Keratinocyte (primary cell): ENCODE measurements around the gene SELENOT. TPM values are rescaled to one million over a fixed set of nuclear protein-coding genes. Genes with fewer than 3 reads are reported as not detected.

Source experiments
- DNase-seq: peaks from one replicate; pipeline ENCODE4 v3.0.0-alpha.2; 2011; ENCODE audit warnings: low read depth, missing footprints, low spot score
- FAIRE-seq: peaks from 2 replicates; lab custom pipeline; 2011; peaks lifted over from hg19 to GRCh38; lab: Jason Lieb, UNC
- H2AFZ ChIP-seq: 2 replicates; pipeline ENCODE4 v1.6.0; 2012; ENCODE audit warnings: low read length, control low read depth, inconsistent platforms; ENCODE audit not compliant: control insufficient read depth
- H3K27ac ChIP-seq: 2 replicates; pipeline ENCODE4 v1.5.1; 2011; ENCODE audit warnings: low read length; ENCODE audit not compliant: control insufficient read depth, insufficient read depth
- H3K27me3 ChIP-seq: 3 replicates; pipeline ENCODE4 v1.6.0; 2011; ENCODE audit warnings: low read length; ENCODE audit not compliant: control insufficient read depth, insufficient read depth; ENCODE audit errors: extremely low read depth
- H3K36me3 ChIP-seq, 2 experiments: 2 replicates in 1 of 2; 3 replicates in 1 of 2; pipeline ENCODE4 v1.5.1; 2011; ENCODE audit warnings: low read length in 2 of 2, mild to moderate bottlenecking in 1 of 2; ENCODE audit not compliant: control insufficient read depth in 2 of 2, insufficient read depth in 2 of 2; ENCODE audit errors: extremely low read depth in 1 of 2
- H3K4me1 ChIP-seq: 3 replicates; pipeline ENCODE4 v1.5.1; 2011; ENCODE audit warnings: low read length; ENCODE audit not compliant: control insufficient read depth, insufficient read depth; ENCODE audit errors: extremely low read depth
- H3K4me2 ChIP-seq: 3 replicates; pipeline ENCODE4 v1.6.0; 2011; ENCODE audit warnings: low read depth, low read length; ENCODE audit not compliant: control insufficient read depth, insufficient read depth; ENCODE audit errors: extremely low read depth
- H3K4me3 ChIP-seq, 3 experiments: fragments of 200-600 bp in 1 of 3; sonication (generic) in 1 of 3; 2 replicates in 2 of 3; 3 replicates in 1 of 3; pipeline ENCODE4 v1.5.1; 2011 to 2016; ENCODE audit warnings: low read length in 3 of 3, mild to moderate bottlenecking in 3 of 3, control low read depth in 2 of 3, inconsistent platforms in 1 of 3, low read depth in 1 of 3, mixed read lengths in 1 of 3, mixed run types in 1 of 3, moderate library complexity in 1 of 3; ENCODE audit not compliant: control insufficient read depth in 2 of 3, insufficient read depth in 2 of 3; ENCODE audit errors: extremely low read depth in 1 of 3
- H3K79me2 ChIP-seq: 2 replicates; pipeline ENCODE4 v1.6.0; 2012; ENCODE audit warnings: low read length; ENCODE audit not compliant: control insufficient read depth, insufficient read depth
- H3K9ac ChIP-seq: 3 replicates; pipeline ENCODE4 v1.6.0; 2011; ENCODE audit warnings: low read length; ENCODE audit not compliant: control insufficient read depth, insufficient read depth; ENCODE audit errors: extremely low read depth
- H3K9me1 ChIP-seq: 3 replicates; pipeline ENCODE4 v1.6.0; 2011; ENCODE audit warnings: low read length; ENCODE audit not compliant: control insufficient read depth, insufficient read depth; ENCODE audit errors: extremely low read depth
- H3K9me3 ChIP-seq: 2 replicates; pipeline ENCODE4 v1.5.1; 2012; ENCODE audit warnings: low read depth, low read length; ENCODE audit not compliant: control insufficient read depth
- H4K20me1 ChIP-seq: 3 replicates; pipeline ENCODE4 v1.6.0; 2011; ENCODE audit warnings: low read length; ENCODE audit not compliant: control insufficient read depth, insufficient read depth; ENCODE audit errors: extremely low read depth
- EZH2 ChIP-seq: IDR thresholded peaks from one replicate; pipeline ENCODE4 v1.6.1; 2012; ENCODE audit warnings: inconsistent platforms, mild to moderate bottlenecking, low read length, moderate library complexity
- dilution Hi-C: fragments of 300-500 bp; cut with MboI; formaldehyde crosslinking; loops from one replicate; pipeline ENCODE4 v1.7.0; 2020; ENCODE audit warnings: low sequenced_read_pairs; ENCODE audit not compliant: extremely low pct_ligation_motif_present
- polyA plus RNA-seq, 5 experiments: library from polyadenylated mRNA; depleted of rRNA in 3 of 5; stranded (reverse) in 3 of 5; stranded (forward) in 1 of 5; unstranded in 1 of 5; fragments of >200 nt; gene quantifications; 1 replicate in 1 of 5; 2 replicates in 3 of 5; 3 replicates in 1 of 5; pipeline versions ENCODE4 v1.2.1 to v1.2.3, GENCODE V29; 2011 to 2012; ENCODE audit warnings: missing spikeins in 2 of 5, low read depth in 1 of 5, low replicate concordance in 1 of 5
- TF ChIP-seq, protein P1 (sequence below), 3 experiments: IDR thresholded peaks in 1 of 3; conservative IDR thresholded peaks in 1 of 3; optimal IDR thresholded peaks in 1 of 3; 2 replicates in 2 of 3; 3 replicates in 1 of 3; pipeline versions ENCODE3 to v1.5.1; 2011; ENCODE audit warnings: low read length in 3 of 3, mild to moderate bottlenecking in 3 of 3, moderate library complexity in 2 of 3, control low read depth in 1 of 3, inconsistent platforms in 1 of 3; ENCODE audit not compliant: insufficient read depth in 2 of 3; ENCODE audit errors: extremely low read depth in 1 of 3

The SELENOT gene
- polyA plus RNA-seq, 1 donor (not counting 4 experiments of a cell fraction or from before 2014, with no cell fraction given) = 597 TPM

DNA sequence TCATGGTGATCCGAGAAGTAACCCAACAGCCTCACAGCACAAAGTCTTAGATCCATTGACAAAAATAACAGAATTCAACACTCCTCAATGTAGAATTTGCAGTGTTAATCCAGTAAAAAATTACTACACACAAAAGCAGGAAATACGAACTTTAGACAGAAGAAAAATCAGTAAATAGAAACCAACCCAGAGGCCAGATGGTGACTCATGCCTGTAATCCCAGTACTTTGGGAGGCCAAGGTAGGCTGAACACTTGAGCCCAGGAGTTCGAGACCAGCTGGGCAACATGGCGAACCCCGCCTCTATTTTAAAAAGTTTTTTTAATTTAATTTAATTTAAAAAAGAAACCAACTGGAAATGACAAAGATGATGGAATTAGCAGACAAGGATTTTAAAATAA is 36.1 kb downstream of the SELENOT start:
- H3K27me3 ChIP-seq = no peaks in the 10 kb centered on the region
- TF ChIP-seq, protein P1, sequence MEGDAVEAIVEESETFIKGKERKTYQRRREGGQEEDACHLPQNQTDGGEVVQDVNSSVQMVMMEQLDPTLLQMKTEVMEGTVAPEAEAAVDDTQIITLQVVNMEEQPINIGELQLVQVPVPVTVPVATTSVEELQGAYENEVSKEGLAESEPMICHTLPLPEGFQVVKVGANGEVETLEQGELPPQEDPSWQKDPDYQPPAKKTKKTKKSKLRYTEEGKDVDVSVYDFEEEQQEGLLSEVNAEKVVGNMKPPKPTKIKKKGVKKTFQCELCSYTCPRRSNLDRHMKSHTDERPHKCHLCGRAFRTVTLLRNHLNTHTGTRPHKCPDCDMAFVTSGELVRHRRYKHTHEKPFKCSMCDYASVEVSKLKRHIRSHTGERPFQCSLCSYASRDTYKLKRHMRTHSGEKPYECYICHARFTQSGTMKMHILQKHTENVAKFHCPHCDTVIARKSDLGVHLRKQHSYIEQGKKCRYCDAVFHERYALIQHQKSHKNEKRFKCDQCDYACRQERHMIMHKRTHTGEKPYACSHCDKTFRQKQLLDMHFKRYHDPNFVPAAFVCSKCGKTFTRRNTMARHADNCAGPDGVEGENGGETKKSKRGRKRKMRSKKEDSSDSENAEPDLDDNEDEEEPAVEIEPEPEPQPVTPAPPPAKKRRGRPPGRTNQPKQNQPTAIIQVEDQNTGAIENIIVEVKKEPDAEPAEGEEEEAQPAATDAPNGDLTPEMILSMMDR (optimal IDR thresholded peaks at IDR 0.05 in 1 of 3, IDR thresholded peaks at IDR 0.05 in 1 of 3, conservative IDR thresholded peaks at IDR 0.05 in 1 of 3; ENCODE audit: extremely low read depth in 1 of 3, insufficient read depth in 2 of 3, low read length in 3 of 3) = no peak
- TF ChIP-seq EZH2 = no peak
- no peak for FAIRE-seq
- H3K9me1 ChIP-seq = no peaks in the 10 kb centered on the region
- H4K20me1 ChIP-seq = no peaks in the 10 kb centered on the region
- no peak overlapping the region for H3K4me3 ChIP-seq
- H3K27ac ChIP-seq = no peak overlapping the region
- no peak overlapping the region for H3K9ac ChIP-seq
- DNase-seq = no peak
- H3K36me3 ChIP-seq = no peaks in the 10 kb centered on the region
- H3K4me2 ChIP-seq = no peak overlapping the region
- no peaks in the 10 kb centered on the region for H3K79me2 ChIP-seq
- no peak overlapping the region for H2AFZ ChIP-seq
- no peaks in the 10 kb centered on the region for H3K4me1 ChIP-seq
- H3K9me3 ChIP-seq = no peaks in the 10 kb centered on the region
- dilution Hi-C loops = no loop called here

DNA sequence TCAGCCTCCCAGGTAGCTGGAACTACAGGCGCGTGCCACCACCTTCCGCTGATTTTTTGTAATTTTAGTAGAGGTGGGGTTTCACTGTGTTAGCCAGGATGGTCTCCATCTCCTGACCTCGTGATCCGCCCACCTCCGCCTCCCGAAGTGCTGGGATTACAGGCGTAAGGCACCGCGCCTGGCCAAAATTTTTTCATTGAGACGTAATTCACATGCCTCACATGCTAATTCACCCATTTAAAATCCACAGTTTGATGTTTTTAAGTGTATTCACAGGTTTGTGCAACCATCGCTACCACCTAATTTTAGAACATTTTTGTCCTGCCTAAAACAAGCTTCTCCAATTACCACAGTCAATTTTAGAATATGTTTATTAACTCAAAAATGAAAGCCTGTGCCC is 37.1 kb downstream of the SELENOT start:
- H3K36me3 ChIP-seq = no peaks in the 10 kb centered on the region
- H4K20me1 ChIP-seq = no peaks in the 10 kb centered on the region
- H3K27me3 ChIP-seq = no peaks in the 10 kb centered on the region
- dilution Hi-C loops = no loop called here
- no peaks in the 10 kb centered on the region for H3K4me1 ChIP-seq
- H3K27ac ChIP-seq = no peak overlapping the region
- H3K4me2 ChIP-seq = no peak overlapping the region
- no peak overlapping the region for H3K4me3 ChIP-seq
- no peaks in the 10 kb centered on the region for H3K79me2 ChIP-seq
- no peaks in the 10 kb centered on the region for H3K9me1 ChIP-seq
- TF ChIP-seq, protein P1 (optimal IDR thresholded peaks at IDR 0.05 in 1 of 3, IDR thresholded peaks at IDR 0.05 in 1 of 3, conservative IDR thresholded peaks at IDR 0.05 in 1 of 3; ENCODE audit: extremely low read depth in 1 of 3, insufficient read depth in 2 of 3, low read length in 3 of 3) = no peak
- no peak for TF ChIP-seq EZH2
- no peak overlapping the region for H2AFZ ChIP-seq
- no peaks in the 10 kb centered on the region for H3K9me3 ChIP-seq
- no peak for DNase-seq
- no peak for FAIRE-seq
- no peak overlapping the region for H3K9ac ChIP-seq
